WTC11 (cell line): ENCODE measurements around the gene HID1. TPM values are rescaled to one million over a fixed set of nuclear protein-coding genes. Genes with fewer than 3 reads are reported as not detected.

Source experiments
- ATAC-seq: fragments of 200-7000 bp; cut with Tn5 transposase; 2 replicates; pipeline ENCODE4 v1.10.0; 2021; ENCODE audit warnings: mild to moderate bottlenecking, moderate library complexity
- CTCF ChIA-PET: fragments of 300-600 bp; sonication (Branson Sonifier 250); formaldehyde crosslinking; loops from one replicate; lab custom pipeline; 2021; ENCODE audit warnings: antibody characterized with exemption; lab: Charles Lee
- POLR2A ChIA-PET: fragments of 350-600 bp; sonication (Branson Sonifier 250); formaldehyde crosslinking; loops from one replicate; lab custom pipeline; 2021; ENCODE audit warnings: antibody characterized with exemption; lab: Charles Lee
- DNase-seq: peaks from one replicate; pipeline ENCODE4 v3.0.0; 2021; ENCODE audit warnings: low spot score
- H3K27ac Mint-ChIP-seq: 2 replicates; pipeline ENCODE4 v1.8.0; 2021; ENCODE audit warnings: mixed read lengths
- H3K27me3 Mint-ChIP-seq: 2 replicates; pipeline ENCODE4 v1.8.0; 2021; ENCODE audit warnings: low read depth, mild to moderate bottlenecking, moderate library complexity, mixed read lengths
- H3K36me3 Mint-ChIP-seq: 2 replicates; pipeline ENCODE4 v1.8.0; 2021; ENCODE audit warnings: mixed read lengths
- H3K4me1 Mint-ChIP-seq: 2 replicates; pipeline ENCODE4 v1.8.0; 2022; ENCODE audit warnings: mixed read lengths
- H3K4me3 Mint-ChIP-seq: 2 replicates; pipeline ENCODE4 v1.8.0; 2021; ENCODE audit warnings: mild to moderate bottlenecking, moderate library complexity, mixed read lengths
- H3K9me3 Mint-ChIP-seq: 2 replicates; pipeline ENCODE4 v1.8.0; 2021; ENCODE audit warnings: mixed read lengths
- ATF2 ChIP-seq: sonication (generic); formaldehyde crosslinking; IDR thresholded peaks from 2 replicates; pipeline ENCODE4 v1.8.1; 2022; ENCODE audit warnings: low read depth, missing genetic modification reagents, borderline replicate concordance
- CTCF ChIP-seq: fragments of 200-600 bp; IDR thresholded peaks from 2 replicates; pipeline ENCODE4 v1.8.0; 2022; ENCODE audit warnings: antibody characterized with exemption
- FOXJ3 ChIP-seq: sonication (generic); formaldehyde crosslinking; IDR thresholded peaks from 2 replicates; pipeline ENCODE4 v1.9.0; 2021; ENCODE audit warnings: missing genetic modification reagents, mild to moderate bottlenecking, borderline replicate concordance
- KAT7 ChIP-seq: sonication (generic); formaldehyde crosslinking; IDR thresholded peaks from 2 replicates; pipeline ENCODE4 v1.8.1; 2023; ENCODE audit warnings: missing genetic modification reagents, mild to moderate bottlenecking, borderline replicate concordance
- MLX ChIP-seq: sonication (generic); formaldehyde crosslinking; IDR thresholded peaks from 2 replicates; pipeline ENCODE4 v1.8.1; 2023; ENCODE audit warnings: mild to moderate bottlenecking, missing genetic modification reagents, moderate library complexity
- NR1H2 ChIP-seq: sonication (generic); formaldehyde crosslinking; IDR thresholded peaks from 2 replicates; pipeline ENCODE4 v1.9.0; 2021; ENCODE audit warnings: mild to moderate bottlenecking, moderate library complexity, missing genetic modification reagents
- OVOL2 ChIP-seq: fragments of 250-450 bp; sonication (Bioruptor Pico); IDR thresholded peaks from 2 replicates; pipeline ENCODE4 v1.9.0; 2021; ENCODE audit warnings: mild to moderate bottlenecking, borderline replicate concordance
- PREB ChIP-seq: sonication (generic); formaldehyde crosslinking; IDR thresholded peaks from 2 replicates; pipeline ENCODE4 v1.8.1; 2022; ENCODE audit warnings: mild to moderate bottlenecking, missing genetic modification reagents, moderate library complexity, borderline replicate concordance
- RORB ChIP-seq: fragments of 250-450 bp; sonication (Bioruptor Pico); IDR thresholded peaks from 2 replicates; pipeline ENCODE4 v1.9.0; 2021; ENCODE audit warnings: mild to moderate bottlenecking
- TP53 ChIP-seq: sonication (generic); formaldehyde crosslinking; IDR thresholded peaks from 2 replicates; pipeline ENCODE4 v1.8.1; 2023; ENCODE audit warnings: mild to moderate bottlenecking, missing genetic modification reagents
- USF1 ChIP-seq: sonication (generic); formaldehyde crosslinking; IDR thresholded peaks from 2 replicates; pipeline ENCODE4 v1.8.0; 2022; ENCODE audit warnings: mild to moderate bottlenecking, missing genetic modification reagents
- USF2 ChIP-seq: sonication (generic); formaldehyde crosslinking; IDR thresholded peaks from 2 replicates; pipeline ENCODE4 v1.8.1; 2023; ENCODE audit warnings: mild to moderate bottlenecking, missing genetic modification reagents, moderate library complexity
- ZNF281 ChIP-seq: sonication (generic); formaldehyde crosslinking; IDR thresholded peaks from 2 replicates; pipeline ENCODE4 v1.8.0; 2023; ENCODE audit warnings: mild to moderate bottlenecking, missing genetic modification reagents
- ZNF317 ChIP-seq: sonication (generic); formaldehyde crosslinking; IDR thresholded peaks from 2 replicates; pipeline ENCODE4 v1.8.1; 2023; ENCODE audit warnings: low read depth, mild to moderate bottlenecking, moderate library complexity, missing genetic modification reagents, borderline replicate concordance
- ZNF423 ChIP-seq: fragments of 250-450 bp; sonication (Bioruptor Pico); IDR thresholded peaks from 2 replicates; pipeline ENCODE4 v2.1.2; 2022; ENCODE audit warnings: mild to moderate bottlenecking, moderate library complexity
- ZNF671 ChIP-seq: fragments of 250-450 bp; sonication (Bioruptor Pico); IDR thresholded peaks from 2 replicates; pipeline ENCODE4 v1.8.0; 2021; ENCODE audit warnings: mild to moderate bottlenecking
- total RNA-seq: library from RNA; stranded (reverse); gene quantifications from 3 replicates; pipeline ENCODE4 v1.2.3, GENCODE V29; 2021

Gene HID1
- total RNA-seq, 1 experiment from 2014 or later, result 16.7 TPM

- Mint-ChIP-seq H3K27me3 (no peaks in the 10 kb centered on the region), H3K4me1 (no peaks in the 10 kb centered on the region), H3K36me3 (peaks cover 12% of the 10 kb centered on the region), H3K27ac (no peak overlapping the region), H3K9me3 (no peaks in the 10 kb centered on the region), H3K4me3 (no peak overlapping the region)
- TF ChIP-seq ZNF671 (CRISPR knock-in tag) (no peak), PREB (CRISPR knock-in tag) (no peak), ZNF281 (no peak), TP53 (CRISPR knock-in tag) (no peak), ZNF317 (CRISPR knock-in tag) (no peak), OVOL2 (CRISPR knock-in tag) (no peak), MLX (CRISPR knock-in tag) (no peak), ATF2 (CRISPR knock-in tag) (no peak), KAT7 (CRISPR knock-in tag) (no peak), RORB (CRISPR knock-in tag) (no peak), USF2 (CRISPR knock-in tag) (no peak), USF1 (no peak), ZNF423 (CRISPR knock-in tag) (no peak), CTCF (no peak), FOXJ3 (CRISPR knock-in tag) (no peak), NR1H2 (CRISPR knock-in tag) (no peak)
- DNase-seq (no peak), ATAC-seq (no peak)
- ChIA-PET POLR2A (no interaction called here), CTCF (interaction anchor here (0.6 to 2.1 kb wide), 14 partner anchors 10 to 107 kb away, joined by 3 to 21 read pairs (median 4); partner anchors contain the start of genes CDR2L, HID1 and MRPL58)
These were observed 29.6 kb upstream of the HID1 start for GRCh38 chr17:75001915-75002843.
